DND-41 (cell line): Measurements from ENCODE around the gene MRPS18A.

ENCODE experiments used
- ATAC-seq: fragments of 200-7000 bp; cut with Tn5 transposase; 3 replicates; pipeline ENCODE4 v1.9.1; 2021; ENCODE audit warnings: low read depth; ENCODE audit not compliant: insufficient read depth
- DNase-seq: peaks from one replicate; pipeline ENCODE4 v3.0.0-alpha.2; 2020
- H2AFZ ChIP-seq: 2 replicates; pipeline ENCODE4 v1.6.0; 2012; ENCODE audit warnings: low read depth, low read length
- H3K27ac ChIP-seq: 2 replicates; pipeline ENCODE4 v1.5.1; 2012; ENCODE audit warnings: low read length, inconsistent platforms
- H3K27me3 ChIP-seq: fragments of 200-600 bp; sonication (generic); 2 replicates; pipeline ENCODE4 v1.6.0; 2012; ENCODE audit warnings: low read length, mild to moderate bottlenecking, inconsistent platforms; ENCODE audit not compliant: insufficient read depth, poor library complexity
- H3K36me3 ChIP-seq: 2 replicates; pipeline ENCODE4 v1.5.1; 2012; ENCODE audit warnings: low read length, inconsistent platforms; ENCODE audit not compliant: insufficient read depth
- H3K4me1 ChIP-seq: 2 replicates; pipeline ENCODE4 v1.5.1; 2012; ENCODE audit warnings: mild to moderate bottlenecking, low read length; ENCODE audit not compliant: insufficient read depth
- H3K4me2 ChIP-seq: 2 replicates; pipeline ENCODE4 v1.6.0; 2012; ENCODE audit warnings: mild to moderate bottlenecking, moderate library complexity, low read length, inconsistent platforms; ENCODE audit not compliant: insufficient read depth
- H3K4me3 ChIP-seq, 2 experiments: fragments of 200-600 bp in 1 of 2; shearing (Covaris generic) in 1 of 2; 2 replicates each; pipeline ENCODE4 v1.5.1; 2012 to 2016; ENCODE audit warnings: inconsistent platforms in 2 of 2, low read length in 2 of 2, mild to moderate bottlenecking in 2 of 2, low read depth in 1 of 2, moderate library complexity in 1 of 2
- H3K79me2 ChIP-seq: 2 replicates; pipeline ENCODE4 v1.6.0; 2012; ENCODE audit warnings: low read length, inconsistent platforms; ENCODE audit not compliant: insufficient read depth
- H3K9ac ChIP-seq: 2 replicates; pipeline ENCODE4 v1.6.0; 2012; ENCODE audit warnings: low read depth, mild to moderate bottlenecking, inconsistent platforms, low read length, moderate library complexity
- H3K9me3 ChIP-seq: 2 replicates; pipeline ENCODE4 v1.5.1; 2012; ENCODE audit warnings: low read length, moderate library complexity, mild to moderate bottlenecking, inconsistent platforms; ENCODE audit not compliant: insufficient read depth, severe bottlenecking
- H4K20me1 ChIP-seq: 2 replicates; pipeline ENCODE4 v1.6.0; 2012; ENCODE audit warnings: low read length; ENCODE audit not compliant: insufficient read depth
- EZH2 ChIP-seq: IDR thresholded peaks from 3 replicates; pipeline ENCODE4 v1.6.1; 2012; ENCODE audit warnings: borderline replicate concordance, low read depth, mild to moderate bottlenecking, moderate library complexity, low read length, inconsistent platforms; ENCODE audit not compliant: severe bottlenecking
- TF ChIP-seq, protein P1 (sequence below): IDR thresholded peaks from 2 replicates; pipeline ENCODE4 v1.5.1; 2012; ENCODE audit warnings: borderline replicate concordance, low read length, moderate library complexity, mild to moderate bottlenecking; ENCODE audit not compliant: poor library complexity, severe bottlenecking; ENCODE audit errors: extremely low read depth

The MRPS18A gene

DNA sequence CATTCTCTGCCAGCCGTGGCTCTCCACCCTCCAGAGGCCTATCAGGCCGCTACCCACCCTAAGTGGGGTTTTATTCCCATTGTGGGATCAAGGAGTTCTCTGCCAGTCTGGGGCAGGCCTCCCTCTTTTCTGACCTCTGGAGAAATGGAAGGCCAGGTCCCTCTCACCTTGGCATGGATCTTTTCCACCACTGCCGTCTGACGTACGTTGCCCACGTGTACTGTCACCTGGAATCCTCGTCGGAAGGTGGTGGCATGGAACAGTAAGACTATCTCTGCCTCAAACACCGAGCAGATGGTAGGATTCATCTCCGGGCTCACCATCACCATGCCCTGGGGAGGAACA lies 65.8 kb downstream of the MRPS18A start:
- Histone ChIP-seq H3K36me3 (peaks cover 83% of the 10 kb centered on the region), H3K9me3 (no peaks in the 10 kb centered on the region), H3K9ac (no peak overlapping the region), H2AFZ (no peak overlapping the region), H3K4me2 (no peak overlapping the region), H4K20me1 (peaks cover 4% of the 10 kb centered on the region; the same call in 1 of the 2 replicates), H3K4me3 (no peak overlapping the region), H3K27ac (no peak overlapping the region), H3K79me2 (peaks cover 10% of the 10 kb centered on the region), H3K4me1 (peaks cover 7% of the 10 kb centered on the region), H3K27me3 (no peaks in the 10 kb centered on the region)
- DNase-seq, result no peak
- TF ChIP-seq, protein P1, sequence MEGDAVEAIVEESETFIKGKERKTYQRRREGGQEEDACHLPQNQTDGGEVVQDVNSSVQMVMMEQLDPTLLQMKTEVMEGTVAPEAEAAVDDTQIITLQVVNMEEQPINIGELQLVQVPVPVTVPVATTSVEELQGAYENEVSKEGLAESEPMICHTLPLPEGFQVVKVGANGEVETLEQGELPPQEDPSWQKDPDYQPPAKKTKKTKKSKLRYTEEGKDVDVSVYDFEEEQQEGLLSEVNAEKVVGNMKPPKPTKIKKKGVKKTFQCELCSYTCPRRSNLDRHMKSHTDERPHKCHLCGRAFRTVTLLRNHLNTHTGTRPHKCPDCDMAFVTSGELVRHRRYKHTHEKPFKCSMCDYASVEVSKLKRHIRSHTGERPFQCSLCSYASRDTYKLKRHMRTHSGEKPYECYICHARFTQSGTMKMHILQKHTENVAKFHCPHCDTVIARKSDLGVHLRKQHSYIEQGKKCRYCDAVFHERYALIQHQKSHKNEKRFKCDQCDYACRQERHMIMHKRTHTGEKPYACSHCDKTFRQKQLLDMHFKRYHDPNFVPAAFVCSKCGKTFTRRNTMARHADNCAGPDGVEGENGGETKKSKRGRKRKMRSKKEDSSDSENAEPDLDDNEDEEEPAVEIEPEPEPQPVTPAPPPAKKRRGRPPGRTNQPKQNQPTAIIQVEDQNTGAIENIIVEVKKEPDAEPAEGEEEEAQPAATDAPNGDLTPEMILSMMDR, result no peak
- TF ChIP-seq EZH2, result no peak
- no peak for ATAC-seq
